ENCODE measurements around the gene AKT1.
"Not testable (repeated sequence)": the region's sequence is repeated elsewhere in the genome, so short reads cannot be mapped to it uniquely, and the experiment has no call there.

Gene AKT1

GRCh38 chr14:104817930-104818713 lies 22.6 kb upstream of the AKT1 start:
- no peak for DNase-seq

GRCh38 chr14:104816616-104816884 lies 21.0 kb upstream of the AKT1 start:
- no peak for DNase-seq

GRCh38 chr14:104814701-104815100 lies 19.2 kb upstream of the AKT1 start:
- not testable (repeated sequence) for DNase-seq

GRCh38 chr14:104813286-104813685 lies 17.7 kb upstream of the AKT1 start:
- no peak for DNase-seq

GRCh38 chr14:104810316-104810715 lies 14.8 kb upstream of the AKT1 start:
- DNase-seq = no peak

GRCh38 chr14:104808456-104808855 lies 12.9 kb upstream of the AKT1 start:
- no peak for DNase-seq

- DNase-seq = no peak
These were observed 11.3 kb upstream of the AKT1 start for GRCh38 chr14:104806625-104807465.

GRCh38 chr14:104805941-104806624 lies 10.5 kb upstream of the AKT1 start:
- no peak for DNase-seq

- no peak for DNase-seq
These were observed 9.8 kb upstream of the AKT1 start for GRCh38 chr14:104805326-104805678.

- peak; percentile 15 for DNase-seq
These were observed 9.2 kb upstream of the AKT1 start for GRCh38 chr14:104804481-104805325.

- DNase-seq = no peak
These were observed 8.4 kb upstream of the AKT1 start for GRCh38 chr14:104803912-104804410.

GRCh38 chr14:104803280-104803911 lies 7.8 kb upstream of the AKT1 start:
- DNase-seq = no peak

GRCh38 chr14:104802394-104803184 lies 7.0 kb upstream of the AKT1 start:
- DNase-seq = no peak

GRCh38 chr14:104801520-104802393 lies 6.2 kb upstream of the AKT1 start:
- peak; percentile 32 for DNase-seq

GRCh38 chr14:104800771-104801519 lies 5.4 kb upstream of the AKT1 start, which contains the start of gene ZBTB42:
ZBTB42 (plus strand) TSS chr14:104801101; CDS start chr14:104801198, 97 bp downstream.
- peak; percentile 75 for DNase-seq

- DNase-seq = peak; percentile 83
These were observed 4.6 kb upstream of the AKT1 start for GRCh38 chr14:104800015-104800770.

- DNase-seq = no peak
These were observed 3.9 kb upstream of the AKT1 start for GRCh38 chr14:104799244-104800014.
